ENCODE measurements around the gene OPCML.

DNA sequence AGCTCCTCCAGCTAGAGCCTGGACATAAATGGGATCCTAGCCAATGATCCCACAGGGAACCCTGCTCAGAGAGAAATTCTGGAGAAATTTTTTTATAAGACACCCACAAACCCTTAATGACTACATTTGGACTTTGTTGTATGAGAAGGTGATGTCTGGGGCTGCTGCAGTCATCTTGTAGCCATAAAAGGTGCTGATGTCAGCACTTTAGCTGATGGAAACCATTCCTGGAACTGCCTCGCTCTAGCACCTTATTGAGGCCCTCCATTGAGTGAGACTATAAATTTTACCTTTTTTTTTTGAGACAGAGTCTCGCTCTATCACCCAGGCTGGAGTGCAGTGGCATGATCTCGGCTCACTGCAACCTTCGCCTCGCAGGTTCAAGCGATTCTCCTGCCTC is 610.7 kb downstream of the OPCML start:
- TF ChIP-seq, protein P1, sequence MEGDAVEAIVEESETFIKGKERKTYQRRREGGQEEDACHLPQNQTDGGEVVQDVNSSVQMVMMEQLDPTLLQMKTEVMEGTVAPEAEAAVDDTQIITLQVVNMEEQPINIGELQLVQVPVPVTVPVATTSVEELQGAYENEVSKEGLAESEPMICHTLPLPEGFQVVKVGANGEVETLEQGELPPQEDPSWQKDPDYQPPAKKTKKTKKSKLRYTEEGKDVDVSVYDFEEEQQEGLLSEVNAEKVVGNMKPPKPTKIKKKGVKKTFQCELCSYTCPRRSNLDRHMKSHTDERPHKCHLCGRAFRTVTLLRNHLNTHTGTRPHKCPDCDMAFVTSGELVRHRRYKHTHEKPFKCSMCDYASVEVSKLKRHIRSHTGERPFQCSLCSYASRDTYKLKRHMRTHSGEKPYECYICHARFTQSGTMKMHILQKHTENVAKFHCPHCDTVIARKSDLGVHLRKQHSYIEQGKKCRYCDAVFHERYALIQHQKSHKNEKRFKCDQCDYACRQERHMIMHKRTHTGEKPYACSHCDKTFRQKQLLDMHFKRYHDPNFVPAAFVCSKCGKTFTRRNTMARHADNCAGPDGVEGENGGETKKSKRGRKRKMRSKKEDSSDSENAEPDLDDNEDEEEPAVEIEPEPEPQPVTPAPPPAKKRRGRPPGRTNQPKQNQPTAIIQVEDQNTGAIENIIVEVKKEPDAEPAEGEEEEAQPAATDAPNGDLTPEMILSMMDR (IDR thresholded peaks at IDR 0.05; ENCODE audit: low read length): no peak
- TF ChIP-seq EZH2 (IDR thresholded peaks at IDR 0.05; ENCODE audit: borderline replicate concordance, low read length): no peak

Data from OCI-LY1 (cell line).